DMS153 treated with DMSO at 0.1 percent for 48 hours (cell line): Measurements from ENCODE around the gene KLK7.
"Not testable (repeated sequence)": the region's sequence is repeated elsewhere in the genome, so short reads cannot be mapped to it uniquely, and the experiment has no call there.

Source experiments
- DNase-seq: peaks from one replicate; lab custom pipeline; 2025; ENCODE audit not compliant: unreplicated experiment; lab: John Stamatoyannopoulos, UW

KLK7 gene

DNA sequence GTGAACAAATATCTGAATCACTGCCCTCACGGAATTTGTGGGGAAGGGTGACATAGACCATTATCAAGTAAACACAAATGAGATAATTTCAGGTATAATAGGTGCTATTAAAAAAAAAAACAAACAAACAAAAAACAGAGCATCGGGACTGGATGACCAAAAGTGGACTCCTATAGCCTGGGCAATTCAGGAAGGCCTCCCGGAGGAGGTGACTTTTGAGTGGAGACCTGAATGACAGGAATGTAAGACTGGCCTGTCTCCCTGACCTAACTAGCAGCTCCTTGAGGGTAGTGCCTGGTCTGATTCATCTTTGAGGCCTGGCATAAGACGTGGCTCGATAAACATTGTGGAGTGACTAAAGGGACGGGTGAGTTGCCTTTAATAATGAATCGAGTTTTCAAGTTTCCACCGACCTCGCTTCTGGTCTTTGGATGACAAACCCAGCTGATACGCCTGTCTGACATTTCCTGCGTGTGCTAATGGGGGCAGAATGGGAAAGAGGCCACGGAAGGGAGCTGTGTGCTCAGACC, 29.0 kb upstream of the KLK7 start:
- DNase-seq: no peak

DNA sequence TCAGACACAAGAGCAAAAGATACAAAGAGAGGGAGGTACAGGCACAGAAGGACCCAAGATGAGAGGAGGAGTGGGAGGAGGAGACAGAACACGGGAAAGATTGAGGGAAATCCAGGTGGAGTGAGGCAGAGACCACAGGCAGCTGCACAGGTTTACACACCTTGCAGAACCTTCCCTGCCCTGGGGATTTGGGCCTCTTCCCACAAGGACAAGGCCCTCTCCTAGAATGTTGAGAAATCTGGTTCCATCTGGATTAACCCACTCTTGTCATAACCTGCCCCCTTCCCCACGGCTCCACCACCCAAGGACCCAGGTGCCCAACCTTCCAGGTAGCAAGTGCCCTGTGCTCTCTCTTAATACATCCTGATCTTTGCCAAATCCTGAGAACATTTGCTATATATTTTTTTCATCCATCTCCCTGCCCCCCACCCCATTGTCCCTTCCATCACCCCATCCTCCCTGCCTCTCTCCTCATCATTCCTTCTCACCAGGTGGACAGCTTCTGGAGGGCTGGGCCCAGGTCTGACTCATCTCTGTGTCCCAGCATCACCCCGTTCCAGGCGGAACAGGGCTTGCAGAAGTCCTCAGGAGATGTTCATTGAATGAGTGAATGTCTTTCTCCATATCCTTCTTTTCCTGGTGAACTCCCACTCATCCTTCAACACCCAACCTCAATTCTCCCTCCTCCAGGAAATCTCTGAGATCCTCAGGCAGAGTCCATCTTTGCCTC, 26.5 kb upstream of the KLK7 start:
- DNase-seq: no peak

DNA sequence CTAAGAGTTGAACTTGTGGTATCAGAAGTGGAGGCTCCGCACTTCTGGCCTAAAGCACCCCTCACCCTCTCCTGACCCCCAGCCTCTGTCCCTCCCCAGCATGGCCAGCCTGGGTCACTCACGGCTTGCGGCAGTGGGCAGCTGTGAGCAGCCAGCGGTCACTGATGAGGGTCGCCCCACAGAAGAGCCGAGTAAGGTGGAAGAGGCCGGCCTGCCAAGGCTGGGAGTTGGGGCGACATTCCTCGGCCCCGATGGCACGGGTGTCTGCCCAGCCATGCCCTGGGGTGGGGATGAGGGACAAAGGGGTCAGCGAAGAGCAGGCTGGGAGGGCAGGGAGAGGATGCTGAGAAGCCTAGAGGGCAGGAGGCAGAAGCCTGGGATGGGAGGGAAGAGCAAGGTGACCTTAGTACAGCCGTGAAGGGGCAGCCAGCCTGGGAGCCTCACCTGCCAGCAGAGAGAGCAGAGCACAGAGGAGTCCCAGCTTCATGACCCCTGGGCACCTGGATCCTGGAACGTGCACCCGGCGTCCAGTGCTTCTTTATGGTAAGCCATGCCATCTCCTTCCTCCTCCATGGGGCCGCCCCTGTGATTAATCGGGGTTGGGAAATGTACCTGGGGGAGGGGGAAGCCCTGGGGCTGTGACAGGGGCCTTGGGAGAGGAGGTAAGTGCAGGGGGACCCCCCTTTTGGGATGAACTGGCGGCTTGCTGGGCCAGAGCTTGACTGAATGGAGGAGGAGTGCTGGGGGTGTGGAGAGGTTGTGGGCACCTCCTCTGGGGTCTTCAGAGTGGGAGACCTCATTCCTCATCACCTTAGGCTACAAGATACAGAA, 25.6 kb upstream of the KLK7 start:
- DNase-seq: no peak

DNA sequence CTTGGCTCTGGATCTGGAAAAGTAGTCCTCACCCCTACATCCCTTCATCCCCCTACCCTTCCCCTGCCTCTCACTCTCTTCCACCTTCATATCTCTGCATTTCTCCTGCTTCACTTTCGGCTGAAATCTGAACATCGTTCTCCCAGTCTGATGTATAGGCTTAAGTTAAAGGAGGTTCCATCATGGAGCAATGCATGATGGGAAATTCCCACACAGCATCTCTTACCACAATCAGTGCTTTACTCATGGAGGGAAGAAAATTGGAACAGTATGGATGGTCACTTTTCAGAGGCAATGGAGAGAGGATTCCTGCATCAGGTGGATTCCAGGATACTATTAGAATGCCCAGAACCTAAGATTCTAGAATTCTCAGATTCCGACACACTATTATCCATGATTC, 23.8 kb upstream of the KLK7 start:
- no peak for DNase-seq

DNA sequence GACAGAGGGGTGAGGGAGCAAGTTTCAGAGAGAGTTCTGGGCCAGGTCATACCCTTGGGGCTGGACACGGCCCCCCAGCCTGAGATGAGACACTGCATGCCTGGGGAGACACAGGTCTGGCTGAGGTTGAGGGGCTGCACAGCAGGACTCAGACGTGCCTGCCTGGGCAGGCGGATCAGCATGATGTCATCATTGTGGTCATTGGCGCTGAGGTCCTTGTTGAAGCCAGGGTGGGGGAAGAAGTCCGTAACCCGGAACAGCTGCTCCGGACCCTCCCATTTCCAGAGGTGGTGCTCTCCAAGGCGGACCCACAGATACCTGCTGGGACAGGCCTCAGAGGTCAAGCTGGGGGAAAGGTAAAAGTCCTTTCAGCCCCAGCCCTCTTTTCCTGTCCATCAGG, 22.7 kb upstream of the KLK7 start:
- DNase-seq: no peak

DNA sequence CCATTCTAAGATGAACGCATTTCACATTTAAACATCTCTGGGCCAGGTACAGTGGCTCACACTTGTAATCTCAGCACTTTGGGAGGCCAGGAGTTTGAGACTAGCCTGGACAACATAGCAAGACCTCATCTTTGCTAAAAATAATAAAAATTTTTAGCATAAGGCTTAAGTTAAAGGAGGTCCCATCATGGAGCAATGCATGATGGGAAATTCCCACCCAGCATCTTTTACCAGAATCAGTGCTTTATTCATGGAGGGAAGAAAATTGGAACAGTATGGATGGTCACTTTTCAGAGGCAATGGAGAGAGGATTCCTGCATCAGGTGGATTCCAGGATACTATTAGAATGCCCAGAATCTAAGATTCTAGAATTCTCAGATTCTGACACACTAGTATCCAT, 21.5 kb upstream of the KLK7 start:
- no peak for DNase-seq

DNA sequence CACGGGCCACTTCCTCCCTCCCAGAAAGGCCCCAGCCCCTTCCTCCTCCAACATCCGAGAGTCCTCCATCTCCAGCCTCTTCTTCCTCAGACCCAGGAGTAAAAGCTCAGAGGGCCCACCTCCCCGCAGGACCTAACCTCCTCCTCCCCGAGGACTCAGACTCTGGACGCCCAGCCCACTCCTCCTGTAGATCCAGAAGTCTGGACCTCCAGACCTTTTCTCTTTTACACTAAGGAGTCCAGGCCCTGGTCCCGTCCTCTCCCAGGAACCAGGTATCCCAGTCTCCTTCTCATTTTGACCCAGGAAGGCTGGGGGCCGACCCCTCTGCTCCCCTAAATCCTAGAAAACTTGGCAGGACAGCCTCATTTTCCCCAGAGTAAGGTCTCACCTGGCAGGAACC, 19.6 kb upstream of the KLK7 start:
- DNase-seq: no peak

DNA sequence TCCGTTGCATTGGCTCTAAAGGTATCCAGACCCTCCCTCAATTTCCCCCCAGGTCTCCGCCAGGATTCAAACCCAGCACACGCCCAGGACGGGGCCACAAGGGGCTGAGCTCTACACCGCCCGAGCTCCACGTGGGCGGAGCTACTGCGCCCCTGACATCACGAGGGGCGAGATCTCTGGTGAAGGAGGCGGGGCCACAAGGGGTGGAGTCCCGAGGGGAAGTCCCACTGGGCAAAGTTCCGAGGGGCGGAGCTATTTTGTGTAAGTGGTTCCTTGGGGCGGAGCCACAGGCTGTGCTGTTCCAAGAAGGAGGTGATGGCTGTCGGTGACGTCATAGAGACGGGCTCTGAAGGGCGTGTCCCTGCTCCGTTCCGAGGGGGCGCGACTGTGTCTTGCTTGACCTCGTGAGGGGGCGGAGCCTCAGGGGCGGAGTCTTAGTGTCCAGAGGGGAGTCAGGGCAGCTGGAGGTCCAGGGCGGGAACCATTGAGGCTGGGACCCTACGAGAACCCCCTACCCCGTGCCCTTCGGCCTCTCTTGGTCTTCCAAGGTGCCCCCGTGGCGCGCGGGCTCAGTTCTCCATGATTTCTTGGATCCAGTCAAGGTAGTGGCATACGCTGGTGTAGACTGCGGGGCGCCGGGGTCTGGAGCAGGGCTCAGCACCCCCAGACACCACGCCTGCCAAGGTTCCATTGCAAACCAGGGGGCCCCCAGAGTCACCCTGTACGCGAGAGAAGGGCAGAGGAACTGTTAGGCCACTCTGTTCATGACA, 19.0 kb upstream of the KLK7 start:
- DNase-seq: no peak

DNA sequence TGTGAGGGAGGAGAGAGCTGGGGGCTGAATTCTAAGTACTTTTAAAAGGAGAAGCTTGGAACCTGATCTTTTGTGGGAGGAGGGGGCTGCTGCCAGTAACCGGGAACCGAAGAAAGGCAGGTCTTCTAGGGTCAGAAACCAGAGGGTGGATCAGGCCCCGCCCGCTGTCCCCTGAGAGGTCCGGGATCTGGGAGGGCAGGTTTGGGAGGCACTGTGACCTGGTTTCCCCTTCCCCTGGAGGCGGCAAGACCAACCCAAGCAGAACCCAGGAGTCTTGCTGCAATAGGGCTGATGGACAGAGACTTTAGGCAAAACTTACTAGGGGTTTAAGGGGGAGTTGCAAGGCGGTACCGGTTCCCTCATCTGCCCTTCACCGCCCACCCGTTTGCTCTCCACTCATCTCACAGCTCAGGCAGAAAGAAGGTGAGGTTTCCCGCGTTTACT, 18.4 kb upstream of the KLK7 start:
- no peak for DNase-seq

DNA sequence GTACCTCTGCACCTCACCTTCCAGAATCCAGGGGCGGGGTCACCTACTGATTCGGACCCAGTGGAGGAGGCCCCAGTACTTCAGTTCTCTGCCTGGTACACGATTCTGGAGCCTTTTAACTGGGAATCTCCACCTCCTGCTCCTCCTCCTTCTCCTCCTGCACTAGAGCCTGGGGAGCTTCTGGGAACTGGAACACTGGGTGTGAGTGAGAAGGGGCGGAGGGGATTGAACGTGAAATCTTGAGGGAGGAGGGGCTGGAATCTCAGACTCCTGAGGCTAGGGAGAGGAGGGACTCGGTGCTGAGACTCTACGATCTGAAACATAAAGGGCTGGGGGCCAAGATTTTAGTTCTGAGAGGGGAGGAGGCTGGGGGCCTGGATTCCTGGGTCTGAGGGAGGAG, 17.8 kb upstream of the KLK7 start, which contains the start of gene KLK8:
TSS of gene KLK8 (minus strand) at position 90 of the 400 bp plus-strand sequence. CDS start 437 bp downstream, outside the sequence.
- no peak for DNase-seq

DNA sequence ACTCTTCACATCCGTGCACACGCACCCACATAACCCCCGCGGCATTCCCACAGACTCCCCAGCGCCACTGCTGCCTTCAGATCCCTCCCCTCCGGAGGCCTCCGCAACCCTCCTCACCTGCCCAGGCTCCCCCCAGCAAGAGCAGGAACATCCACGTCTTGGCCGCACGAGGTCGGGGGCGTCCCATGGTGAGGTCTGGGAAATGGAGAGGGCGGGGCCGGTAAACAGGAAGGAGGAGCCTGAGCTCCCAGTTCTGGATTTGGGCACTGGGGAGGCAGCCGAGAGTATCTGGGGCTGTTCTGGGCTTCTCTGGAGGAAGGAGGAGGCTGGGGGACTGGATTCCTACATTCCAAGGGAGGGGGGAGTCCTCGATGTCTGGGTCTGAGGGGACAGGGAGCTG, 17.3 kb upstream of the KLK7 start:
- DNase-seq: no peak

DNA sequence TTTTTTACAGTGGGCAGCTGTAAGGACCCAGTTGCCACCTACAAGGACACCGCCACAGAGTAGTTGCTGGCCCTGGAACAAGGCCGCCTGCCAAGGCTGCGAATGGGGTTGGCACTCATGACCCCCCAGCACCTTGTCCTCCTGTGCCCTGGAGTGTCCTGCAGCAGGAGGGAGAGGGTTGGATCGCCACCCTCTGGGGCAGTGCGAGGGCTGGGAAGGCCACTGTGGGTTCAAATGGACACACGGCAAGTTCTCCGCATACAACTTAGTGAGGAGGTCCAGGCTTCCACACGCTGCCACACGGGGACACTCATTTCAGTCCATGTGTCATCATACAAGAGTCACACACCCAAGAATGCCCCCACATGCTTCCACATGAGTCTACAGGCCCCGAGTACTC, 16.7 kb upstream of the KLK7 start:
- DNase-seq: no peak

DNA sequence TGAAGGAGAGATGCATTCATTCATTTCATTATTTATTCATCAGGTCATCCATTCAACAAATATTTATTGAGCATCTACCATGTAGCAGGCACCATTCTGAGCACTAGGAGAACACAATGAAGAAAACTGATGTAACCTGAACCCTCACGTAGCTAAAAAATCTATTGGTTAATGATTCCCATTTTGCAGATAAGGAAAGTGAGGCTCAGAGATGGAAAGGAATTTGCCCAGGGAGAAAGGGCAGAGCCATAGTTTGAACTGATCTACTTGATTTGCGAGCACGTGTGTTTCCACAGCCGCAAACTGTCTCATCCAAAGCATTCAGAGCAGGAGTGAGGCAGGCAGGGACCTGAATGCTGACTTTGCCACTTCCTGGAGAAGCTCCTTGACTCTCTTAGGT, 15.0 kb upstream of the KLK7 start:
- DNase-seq: no peak

DNA sequence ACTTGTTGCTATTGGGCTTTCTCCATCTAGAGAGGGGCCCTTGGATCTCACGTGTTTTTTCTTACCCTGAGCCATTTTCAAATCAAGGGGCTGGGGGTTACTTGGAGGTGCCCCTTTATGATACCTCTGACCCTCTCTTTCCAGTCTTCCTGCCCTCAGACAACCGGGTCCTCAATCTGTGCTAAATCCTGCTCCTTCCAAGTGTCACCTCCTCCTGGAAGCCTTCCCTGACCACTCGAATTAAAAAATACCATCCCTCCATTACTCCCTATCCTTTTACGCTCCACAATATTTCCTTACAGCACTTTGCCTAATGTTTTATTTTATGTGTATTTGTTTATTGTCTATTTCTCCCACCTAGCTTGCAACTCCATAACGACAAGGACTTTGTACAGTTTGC, 14.3 kb upstream of the KLK7 start:
- no peak for DNase-seq

DNA sequence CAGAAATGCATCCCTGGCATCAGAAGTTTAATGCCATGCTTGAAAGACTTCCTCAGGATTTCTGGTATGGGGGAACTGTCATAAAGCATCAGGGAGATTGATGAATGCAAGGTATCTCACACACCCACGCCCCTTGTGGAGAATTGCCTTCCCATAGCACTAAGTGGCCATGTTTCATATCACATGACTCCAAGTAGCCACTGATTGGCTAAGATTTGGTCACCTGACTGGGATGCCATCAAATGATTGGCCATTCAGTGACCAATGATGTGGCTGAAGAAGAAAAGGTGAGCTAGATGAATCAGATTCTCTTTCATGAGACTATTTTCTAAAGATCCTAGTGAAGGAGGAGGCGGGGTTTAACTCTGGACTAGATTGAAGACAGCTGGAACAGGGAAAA, 10.4 kb upstream of the KLK7 start:
- no peak for DNase-seq

DNA sequence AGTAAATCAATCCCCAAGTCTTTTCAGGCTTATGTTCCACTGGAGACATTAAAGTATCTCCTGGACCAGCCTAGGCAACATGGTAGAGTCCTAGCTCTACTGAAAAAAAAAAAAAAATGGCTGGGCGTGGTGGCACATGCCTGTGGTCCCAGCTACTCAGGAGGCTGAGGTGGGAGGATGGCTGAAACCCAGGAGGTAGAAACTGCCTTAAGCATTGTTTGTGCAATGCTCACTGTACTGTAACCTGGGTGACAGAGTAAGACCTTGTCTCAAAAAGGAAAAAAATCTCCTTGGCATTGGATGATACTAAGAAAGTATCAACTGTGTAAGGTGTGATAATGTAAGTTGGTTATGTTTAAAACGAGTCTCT, 8.9 kb upstream of the KLK7 start:
- no peak for DNase-seq

DNA sequence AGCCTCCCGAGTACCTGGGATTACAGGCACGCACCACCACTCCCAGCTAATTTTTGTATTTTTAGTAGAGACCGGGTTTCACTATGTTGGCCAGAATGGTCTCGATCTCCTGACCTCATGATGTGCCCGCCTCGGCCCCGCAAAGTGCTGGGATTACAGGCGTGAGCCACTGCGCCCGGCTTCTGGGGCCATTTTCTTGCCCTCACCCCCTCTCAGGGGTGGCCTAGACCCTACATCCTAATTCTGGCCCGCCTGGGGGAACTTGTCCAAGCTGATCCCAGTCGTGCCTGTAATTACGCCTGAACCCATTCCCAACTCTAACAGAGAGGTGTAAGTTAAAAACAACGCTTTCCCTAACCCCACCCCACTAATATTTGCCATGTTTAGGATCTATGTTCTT, 699 bp upstream of the KLK7 start:
- DNase-seq: not testable (repeated sequence)

DNA sequence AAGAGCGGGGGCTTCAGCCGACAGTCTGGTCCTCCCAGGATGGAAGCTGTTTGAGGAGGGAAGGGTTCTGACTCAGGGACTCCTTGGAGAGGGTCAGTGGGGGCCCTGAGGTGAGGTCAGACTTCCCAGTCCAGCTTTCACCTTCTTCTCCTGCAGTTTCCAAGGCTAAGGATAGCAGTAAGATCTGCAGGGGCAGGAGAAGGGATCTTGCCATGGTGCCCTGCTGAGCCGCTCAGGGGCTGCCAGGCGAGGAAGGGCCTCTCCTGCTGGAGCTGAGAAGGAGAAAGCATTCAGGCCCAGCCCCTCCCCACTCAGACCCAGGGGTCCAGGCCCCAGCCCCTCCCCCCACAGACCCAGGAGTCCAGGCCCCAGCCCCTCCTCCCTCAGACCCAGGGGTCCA, 1.5 kb downstream of the KLK7 start:
- no peak for DNase-seq

DNA sequence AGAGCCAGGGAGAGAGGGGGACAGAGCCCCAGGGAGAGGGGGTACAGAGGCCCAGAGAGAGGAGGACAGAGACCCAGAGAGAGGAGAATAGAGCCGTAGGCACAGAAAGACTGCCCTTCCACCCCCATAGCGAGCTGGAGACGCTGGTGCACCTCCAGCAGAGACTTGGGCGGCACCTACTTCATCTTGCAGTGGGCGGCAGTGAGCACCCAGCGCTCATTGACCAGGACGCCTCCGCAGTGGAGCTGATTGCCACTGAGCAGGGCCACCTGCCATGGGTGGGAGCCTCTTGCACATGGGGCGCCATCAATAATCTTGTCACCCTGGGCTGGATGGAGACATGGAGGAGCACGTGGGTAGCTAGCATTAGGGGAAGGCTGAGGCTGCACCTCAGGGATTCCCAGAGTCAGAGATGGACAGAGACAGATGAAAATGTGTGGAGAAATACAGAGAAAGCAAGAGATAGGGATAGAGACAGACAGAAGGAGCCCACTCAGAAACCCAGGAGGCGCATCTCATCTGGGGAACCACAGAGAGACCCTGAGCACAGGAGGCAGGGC, 2.0 kb downstream of the KLK7 start:
- DNase-seq: no peak

DNA sequence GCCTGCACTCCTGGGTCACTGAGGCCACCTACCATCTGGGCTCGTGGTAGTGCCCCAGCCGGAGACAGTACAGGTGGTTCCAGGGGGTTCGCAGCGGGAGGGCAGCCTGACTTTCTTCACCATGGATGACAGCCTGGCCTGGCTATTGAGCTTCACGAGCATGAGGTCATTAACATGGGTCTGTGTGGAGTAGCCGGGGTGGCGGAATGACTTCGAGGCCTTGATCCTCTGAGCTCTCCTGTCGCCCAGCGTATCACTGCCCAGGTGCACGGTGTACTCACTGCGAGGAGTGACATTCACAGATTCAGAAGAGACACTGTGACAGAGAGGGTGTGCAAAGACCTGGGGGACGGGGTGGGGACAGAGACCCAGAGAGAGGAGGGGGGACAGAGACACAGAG, 3.5 kb downstream of the KLK7 start:
- DNase-seq: no peak

DNA sequence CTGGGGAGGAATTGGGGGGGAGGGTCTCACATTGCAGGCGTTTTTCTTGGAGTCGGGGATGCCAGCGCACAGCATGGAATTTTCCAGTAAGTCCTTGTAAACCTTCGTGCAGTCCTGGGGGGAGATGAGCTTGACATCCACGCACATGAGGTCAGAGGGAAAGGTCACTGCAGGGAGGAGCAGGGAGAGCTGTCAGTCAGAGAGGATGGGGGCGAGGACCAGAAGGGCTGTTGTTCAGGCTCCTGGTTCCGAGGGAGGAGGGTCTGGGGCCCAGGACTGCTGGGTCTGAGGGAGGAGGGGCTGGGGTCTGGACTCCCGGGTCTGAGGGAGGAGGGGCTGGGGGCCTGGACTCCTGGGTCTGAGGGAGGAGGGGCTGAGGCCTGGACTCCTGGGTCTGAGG, 4.0 kb downstream of the KLK7 start:
- DNase-seq: no peak
